ENCODE results near the gene EPHA2. TPM values are rescaled to one million over a fixed set of nuclear protein-coding genes. Genes with fewer than 3 reads are reported as not detected.

The EPHA2 gene
- total RNA-seq, 1 experiment from 2014 or later: 263 TPM

- ChIA-PET POLR2A (interaction anchor here (0.7 kb wide), 1 partner anchor 9 kb away, joined by 3 read pairs; no protein-coding TSS in a partner anchor), CTCF (interaction anchor here (1.0 to 1.4 kb wide), 2 partner anchors 10 to 13 kb away, joined by 4 read pairs; no protein-coding TSS in a partner anchor)
- intact Hi-C loops (cut with micrococcal nuclease; ENCODE audit: unreplicated experiment): no loop called here
- no peak for DNase-seq (ENCODE audit: low read depth, low spot score)
- in situ Hi-C loops (cut with HindIII; ENCODE audit: low pct_unique_long_range_greater_than_20kb, low sequenced_read_pairs): no loop called here
- TF ChIP-seq CTCF (IDR thresholded peaks at IDR 0.05): no peak
- BruUV-seq (replicated peaks): no TSS peak
- Histone ChIP-seq H3K27me3 (ENCODE audit: control insufficient read depth, insufficient read depth, low read length) (no peaks in the 10 kb centered on the region), H3K9me3 (ENCODE audit: control insufficient read depth, insufficient read depth, low read depth, low read length) (no peaks in the 10 kb centered on the region), H3K4me1 (ENCODE audit: control insufficient read depth, insufficient read depth, low read length) (peaks cover 11% of the 10 kb centered on the region), H3K4me3 (ENCODE audit: low read depth in 2 of 2, low read length in 2 of 2) (no peak overlapping the region), H3K36me3 (ENCODE audit: control insufficient read depth, insufficient read depth, low read length) (no peaks in the 10 kb centered on the region), H3K27ac (ENCODE audit: low read length) (no peak overlapping the region)
- no peak for ATAC-seq
Observed at GRCh38 chr1:16092923-16093511, 62.9 kb downstream of the EPHA2 start.

GRCh38 chr1:16092097-16092922 is 63.6 kb downstream of the EPHA2 start:
- no peaks in the 10 kb centered on the region for H3K27me3 ChIP-seq (ENCODE audit: control insufficient read depth, insufficient read depth, low read length)
- peaks cover 11% of the 10 kb centered on the region for H3K4me1 ChIP-seq (ENCODE audit: control insufficient read depth, insufficient read depth, low read length)
- in situ Hi-C loops (cut with HindIII; ENCODE audit: low pct_unique_long_range_greater_than_20kb, low sequenced_read_pairs): no loop called here
- H3K27ac ChIP-seq (ENCODE audit: low read length): no peak overlapping the region
- TF ChIP-seq SIN3A (IDR thresholded peaks at IDR 0.05; ENCODE audit: borderline replicate concordance, insufficient read depth, low read depth, low read length) (no peak), REST (IDR thresholded peaks at IDR 0.05; ENCODE audit: insufficient read depth in 1 of 2, low read depth in 2 of 2, low read length in 1 of 2) (no peak), CTCF (IDR thresholded peaks at IDR 0.05) (no peak)
- BruUV-seq (replicated peaks): no TSS peak
- CTCF ChIA-PET: interaction anchor here (0.6 to 1.3 kb wide), 3 partner anchors 13 to 271 kb away, joined by 3 to 4 read pairs (median 3); no protein-coding TSS in a partner anchor
- ATAC-seq: no peak
- no peak overlapping the region for H3K4me3 ChIP-seq (ENCODE audit: low read depth in 2 of 2, low read length in 2 of 2)
- POLR2A ChIA-PET: interaction anchor here (0.7 kb wide), 1 partner anchor 10 kb away, joined by 3 read pairs; no protein-coding TSS in a partner anchor
- H3K9me3 ChIP-seq (ENCODE audit: control insufficient read depth, insufficient read depth, low read depth, low read length): no peaks in the 10 kb centered on the region
- DNase-seq (ENCODE audit: low read depth, low spot score): no peak
- intact Hi-C loops (cut with micrococcal nuclease; ENCODE audit: unreplicated experiment): no loop called here
- H3K36me3 ChIP-seq (ENCODE audit: control insufficient read depth, insufficient read depth, low read length): no peaks in the 10 kb centered on the region
